Measurements from ENCODE around the gene MRPL42. TPM values are rescaled to one million over a fixed set of nuclear protein-coding genes. Genes with fewer than 3 reads are reported as not detected.

Gene MRPL42
- polyA plus RNA-seq, 2 donors, result 24.6 to 33.4 TPM

GRCh38 chr12:93443576-93443975 lies 23.7 kb upstream of the MRPL42 start:
- Histone ChIP-seq H3K4me3 (ENCODE audit: low read depth in 1 of 2, low read length in 2 of 2) (no peak overlapping the region), H3K4me1 (ENCODE audit: control insufficient read depth in 2 of 2, insufficient read depth in 2 of 2, low read length in 1 of 2) (peaks cover 0 to 6% of the 10 kb centered on the region in 2 donors), H3K9me3 (ENCODE audit: control insufficient read depth in 2 of 2, insufficient read depth in 1 of 2, low read depth in 1 of 2, low read length in 1 of 2) (no peaks in the 10 kb centered on the region), H3K27ac (ENCODE audit: low read depth in 2 of 2, low read length in 1 of 2) (peak overlapping the region; percentile 46 to 83), H3K36me3 (ENCODE audit: control insufficient read depth in 2 of 2, insufficient read depth in 2 of 2, low read length in 1 of 2) (no peaks in the 10 kb centered on the region), H3K27me3 (ENCODE audit: control insufficient read depth in 1 of 2, insufficient read depth in 2 of 2, low read length in 2 of 2) (no peaks in the 10 kb centered on the region)
- WGBS, 2 donors, result 55 to 74% methylated on average over 4 of the region's 4 CpGs

DNA sequence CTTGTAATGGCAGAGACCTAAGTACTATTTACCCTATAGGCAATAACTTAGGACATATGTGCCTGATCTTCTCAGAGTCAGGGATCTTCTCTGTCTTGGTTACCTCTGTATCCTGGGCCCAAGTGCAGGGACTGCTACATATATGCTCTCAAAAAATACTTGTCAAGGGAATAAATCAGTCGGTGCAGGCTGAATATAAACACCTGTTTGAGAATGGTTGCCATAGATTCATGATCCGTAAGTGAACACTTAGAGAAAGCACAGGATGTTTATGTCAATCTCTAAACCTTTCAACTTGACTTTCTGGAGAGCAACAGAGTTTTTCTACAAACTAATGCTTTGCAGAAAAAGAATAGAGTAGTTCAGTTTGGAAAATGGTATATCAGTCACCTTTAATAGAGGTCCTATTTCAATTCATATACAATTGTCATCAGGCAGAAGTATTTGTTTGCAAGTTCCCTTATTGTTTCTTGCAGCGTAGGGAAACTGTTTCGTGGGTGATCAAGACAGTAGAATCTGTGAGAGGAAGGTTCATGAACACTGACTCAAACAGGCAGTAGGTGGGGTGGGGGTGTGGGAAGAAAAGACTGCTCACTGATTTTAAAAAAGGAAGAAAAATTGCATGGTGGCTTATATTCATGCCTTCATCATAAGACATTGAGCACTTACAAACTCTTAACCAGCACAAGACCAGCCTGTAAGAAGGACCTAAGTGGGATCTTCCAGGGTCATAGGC lies 19.6 kb upstream of the MRPL42 start:
- Histone ChIP-seq H3K27me3 (ENCODE audit: control insufficient read depth in 1 of 2, insufficient read depth in 2 of 2, low read length in 2 of 2) (no peaks in the 10 kb centered on the region), H3K27ac (ENCODE audit: low read depth in 2 of 2, low read length in 1 of 2) (no peak overlapping the region), H3K9me3 (ENCODE audit: control insufficient read depth in 2 of 2, insufficient read depth in 1 of 2, low read depth in 1 of 2, low read length in 1 of 2) (no peaks in the 10 kb centered on the region), H3K36me3 (ENCODE audit: control insufficient read depth in 2 of 2, insufficient read depth in 2 of 2, low read length in 1 of 2) (no peaks in the 10 kb centered on the region), H3K4me1 (ENCODE audit: control insufficient read depth in 2 of 2, insufficient read depth in 2 of 2, low read length in 1 of 2) (peaks cover 0 to 3% of the 10 kb centered on the region in 2 donors), H3K4me3 (ENCODE audit: low read depth in 1 of 2, low read length in 2 of 2) (no peak overlapping the region)
- WGBS, 2 donors, result 55 to 62% methylated on average over 4 of the region's 4 CpGs

- Histone ChIP-seq H3K36me3 (ENCODE audit: control insufficient read depth in 2 of 2, insufficient read depth in 2 of 2, low read length in 1 of 2) (no peaks in the 10 kb centered on the region), H3K9me3 (ENCODE audit: control insufficient read depth in 2 of 2, insufficient read depth in 1 of 2, low read depth in 1 of 2, low read length in 1 of 2) (no peaks in the 10 kb centered on the region), H3K27me3 (ENCODE audit: control insufficient read depth in 1 of 2, insufficient read depth in 2 of 2, low read length in 2 of 2) (no peaks in the 10 kb centered on the region), H3K4me1 (ENCODE audit: control insufficient read depth in 2 of 2, insufficient read depth in 2 of 2, low read length in 1 of 2) (peaks cover 0 to 1% of the 10 kb centered on the region in 2 donors), H3K27ac (ENCODE audit: low read depth in 2 of 2, low read length in 1 of 2) (no peak overlapping the region), H3K4me3 (ENCODE audit: low read depth in 1 of 2, low read length in 2 of 2) (no peak overlapping the region)
- WGBS, 2 donors, result 47 to 51% methylated on average over 5 of the region's 5 CpGs
Measured at GRCh38 chr12:93448796-93449195, 18.5 kb upstream of the MRPL42 start.

DNA sequence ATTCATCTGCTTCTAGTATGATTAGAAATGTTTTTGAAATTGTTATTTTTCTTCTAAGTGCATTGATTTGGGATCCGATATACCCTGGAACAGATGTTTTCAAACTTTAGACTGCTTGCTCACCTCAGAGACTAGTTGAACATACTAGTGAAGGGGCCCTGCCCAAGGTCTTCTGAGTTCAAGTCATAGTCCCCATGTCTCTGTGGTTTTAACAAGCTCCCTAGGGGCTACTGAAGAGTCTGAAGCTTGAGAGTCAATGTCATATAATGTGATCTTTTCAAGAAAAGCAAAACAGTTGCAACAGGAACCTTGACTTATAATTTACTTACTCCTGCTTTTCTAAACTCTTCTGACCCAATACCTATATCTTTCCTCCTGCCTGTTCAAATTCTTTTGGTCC lies 18.0 kb upstream of the MRPL42 start:
- Histone ChIP-seq H3K9me3 (ENCODE audit: control insufficient read depth in 2 of 2, insufficient read depth in 1 of 2, low read depth in 1 of 2, low read length in 1 of 2) (no peaks in the 10 kb centered on the region), H3K4me3 (ENCODE audit: low read depth in 1 of 2, low read length in 2 of 2) (no peak overlapping the region), H3K27me3 (ENCODE audit: control insufficient read depth in 1 of 2, insufficient read depth in 2 of 2, low read length in 2 of 2) (no peaks in the 10 kb centered on the region), H3K36me3 (ENCODE audit: control insufficient read depth in 2 of 2, insufficient read depth in 2 of 2, low read length in 1 of 2) (no peaks in the 10 kb centered on the region), H3K27ac (ENCODE audit: low read depth in 2 of 2, low read length in 1 of 2) (no peak overlapping the region), H3K4me1 (ENCODE audit: control insufficient read depth in 2 of 2, insufficient read depth in 2 of 2, low read length in 1 of 2) (no peaks in the 10 kb centered on the region)
- 81 to 87% methylated on average over 1 of the region's 1 CpG for WGBS, 2 donors

GRCh38 chr12:93451423-93452158 lies 15.7 kb upstream of the MRPL42 start:
- H3K4me1 ChIP-seq (ENCODE audit: control insufficient read depth in 2 of 2, insufficient read depth in 2 of 2, low read length in 1 of 2), result no peaks in the 10 kb centered on the region
- no peaks in the 10 kb centered on the region for H3K36me3 ChIP-seq (ENCODE audit: control insufficient read depth in 2 of 2, insufficient read depth in 2 of 2, low read length in 1 of 2)
- 52 to 63% methylated on average over 3 of the region's 3 CpGs for WGBS, 2 donors
- H3K27ac ChIP-seq (ENCODE audit: low read depth in 2 of 2, low read length in 1 of 2), result no peak overlapping the region
- H3K9me3 ChIP-seq (ENCODE audit: control insufficient read depth in 2 of 2, insufficient read depth in 1 of 2, low read depth in 1 of 2, low read length in 1 of 2), result no peaks in the 10 kb centered on the region
- H3K4me3 ChIP-seq (ENCODE audit: low read depth in 1 of 2, low read length in 2 of 2), result no peak overlapping the region
- H3K27me3 ChIP-seq (ENCODE audit: control insufficient read depth in 1 of 2, insufficient read depth in 2 of 2, low read length in 2 of 2), result no peaks in the 10 kb centered on the region

GRCh38 chr12:93453633-93454032 lies 13.7 kb upstream of the MRPL42 start:
- no peaks in the 10 kb centered on the region for H3K36me3 ChIP-seq (ENCODE audit: control insufficient read depth in 2 of 2, insufficient read depth in 2 of 2, low read length in 1 of 2)
- H3K27me3 ChIP-seq (ENCODE audit: control insufficient read depth in 1 of 2, insufficient read depth in 2 of 2, low read length in 2 of 2), result no peaks in the 10 kb centered on the region
- no peak overlapping the region for H3K4me3 ChIP-seq (ENCODE audit: low read depth in 1 of 2, low read length in 2 of 2)
- H3K4me1 ChIP-seq (ENCODE audit: control insufficient read depth in 2 of 2, insufficient read depth in 2 of 2, low read length in 1 of 2), result no peaks in the 10 kb centered on the region
- H3K27ac ChIP-seq (ENCODE audit: low read depth in 2 of 2, low read length in 1 of 2), result no peak overlapping the region
- 85 to 89% methylated on average over 5 of the region's 5 CpGs for WGBS, 2 donors
- no peaks in the 10 kb centered on the region for H3K9me3 ChIP-seq (ENCODE audit: control insufficient read depth in 2 of 2, insufficient read depth in 1 of 2, low read depth in 1 of 2, low read length in 1 of 2)

- H3K27me3 ChIP-seq (ENCODE audit: control insufficient read depth in 1 of 2, insufficient read depth in 2 of 2, low read length in 2 of 2), result no peaks in the 10 kb centered on the region
- no peaks in the 10 kb centered on the region for H3K4me1 ChIP-seq (ENCODE audit: control insufficient read depth in 2 of 2, insufficient read depth in 2 of 2, low read length in 1 of 2)
- H3K9me3 ChIP-seq (ENCODE audit: control insufficient read depth in 2 of 2, insufficient read depth in 1 of 2, low read depth in 1 of 2, low read length in 1 of 2), result no peaks in the 10 kb centered on the region
- no peak overlapping the region for H3K4me3 ChIP-seq (ENCODE audit: low read depth in 1 of 2, low read length in 2 of 2)
- no peaks in the 10 kb centered on the region for H3K36me3 ChIP-seq (ENCODE audit: control insufficient read depth in 2 of 2, insufficient read depth in 2 of 2, low read length in 1 of 2)
- WGBS, 2 donors, result 70 to 81% methylated on average over 2 of the region's 2 CpGs
- no peak overlapping the region for H3K27ac ChIP-seq (ENCODE audit: low read depth in 2 of 2, low read length in 1 of 2)
Measured at GRCh38 chr12:93456077-93456476, 11.2 kb upstream of the MRPL42 start.

GRCh38 chr12:93459097-93459496 lies 8.2 kb upstream of the MRPL42 start:
- Histone ChIP-seq H3K4me3 (ENCODE audit: low read depth in 1 of 2, low read length in 2 of 2) (no peak overlapping the region), H3K27me3 (ENCODE audit: control insufficient read depth in 1 of 2, insufficient read depth in 2 of 2, low read length in 2 of 2) (no peaks in the 10 kb centered on the region), H3K4me1 (ENCODE audit: control insufficient read depth in 2 of 2, insufficient read depth in 2 of 2, low read length in 1 of 2) (no peaks in the 10 kb centered on the region), H3K36me3 (ENCODE audit: control insufficient read depth in 2 of 2, insufficient read depth in 2 of 2, low read length in 1 of 2) (no peaks in the 10 kb centered on the region), H3K9me3 (ENCODE audit: control insufficient read depth in 2 of 2, insufficient read depth in 1 of 2, low read depth in 1 of 2, low read length in 1 of 2) (no peaks in the 10 kb centered on the region), H3K27ac (ENCODE audit: low read depth in 2 of 2, low read length in 1 of 2) (no peak overlapping the region)
- WGBS, 2 donors, result 93% methylated on average over 5 of the region's 5 CpGs

- Histone ChIP-seq H3K9me3 (ENCODE audit: control insufficient read depth in 2 of 2, insufficient read depth in 1 of 2, low read depth in 1 of 2, low read length in 1 of 2) (no peaks in the 10 kb centered on the region), H3K36me3 (ENCODE audit: control insufficient read depth in 2 of 2, insufficient read depth in 2 of 2, low read length in 1 of 2) (no peaks in the 10 kb centered on the region), H3K27ac (ENCODE audit: low read depth in 2 of 2, low read length in 1 of 2) (no peak overlapping the region), H3K27me3 (ENCODE audit: control insufficient read depth in 1 of 2, insufficient read depth in 2 of 2, low read length in 2 of 2) (no peaks in the 10 kb centered on the region), H3K4me1 (ENCODE audit: control insufficient read depth in 2 of 2, insufficient read depth in 2 of 2, low read length in 1 of 2) (no peaks in the 10 kb centered on the region), H3K4me3 (ENCODE audit: low read depth in 1 of 2, low read length in 2 of 2) (no peak overlapping the region)
- WGBS, 2 donors, result 74 to 77% methylated on average over 6 of the region's 6 CpGs
Measured at GRCh38 chr12:93460003-93460402, 7.3 kb upstream of the MRPL42 start.

GRCh38 chr12:93460902-93461301 lies 6.4 kb upstream of the MRPL42 start:
- H3K9me3 ChIP-seq (ENCODE audit: control insufficient read depth in 2 of 2, insufficient read depth in 1 of 2, low read depth in 1 of 2, low read length in 1 of 2), result no peaks in the 10 kb centered on the region
- no peaks in the 10 kb centered on the region for H3K4me1 ChIP-seq (ENCODE audit: control insufficient read depth in 2 of 2, insufficient read depth in 2 of 2, low read length in 1 of 2)
- WGBS, 2 donors, result 75 to 81% methylated on average over 7 of the region's 7 CpGs
- no peak overlapping the region for H3K27ac ChIP-seq (ENCODE audit: low read depth in 2 of 2, low read length in 1 of 2)
- no peak overlapping the region for H3K4me3 ChIP-seq (ENCODE audit: low read depth in 1 of 2, low read length in 2 of 2)
- no peaks in the 10 kb centered on the region for H3K36me3 ChIP-seq (ENCODE audit: control insufficient read depth in 2 of 2, insufficient read depth in 2 of 2, low read length in 1 of 2)
- no peaks in the 10 kb centered on the region for H3K27me3 ChIP-seq (ENCODE audit: control insufficient read depth in 1 of 2, insufficient read depth in 2 of 2, low read length in 2 of 2)

Data from esophagus (tissue), 2 donors.